GM19025 (cell line): ENCODE data around the gene GNL1.
A peak's percentile ranks its signal among the peaks of the same experiment; 100 is the strongest.
"Not testable (repeated sequence)": the region's sequence is repeated elsewhere in the genome, so short reads cannot be mapped to it uniquely, and the experiment has no call there.

Experiments used
- ATAC-seq: cut with Tn5 transposase; IDR thresholded peaks from one replicate; pipeline ENCODE4 v1.9.1; 2021; ENCODE audit warnings: mild to moderate bottlenecking, low read depth, moderate library complexity; ENCODE audit not compliant: unreplicated experiment

Gene GNL1

DNA sequence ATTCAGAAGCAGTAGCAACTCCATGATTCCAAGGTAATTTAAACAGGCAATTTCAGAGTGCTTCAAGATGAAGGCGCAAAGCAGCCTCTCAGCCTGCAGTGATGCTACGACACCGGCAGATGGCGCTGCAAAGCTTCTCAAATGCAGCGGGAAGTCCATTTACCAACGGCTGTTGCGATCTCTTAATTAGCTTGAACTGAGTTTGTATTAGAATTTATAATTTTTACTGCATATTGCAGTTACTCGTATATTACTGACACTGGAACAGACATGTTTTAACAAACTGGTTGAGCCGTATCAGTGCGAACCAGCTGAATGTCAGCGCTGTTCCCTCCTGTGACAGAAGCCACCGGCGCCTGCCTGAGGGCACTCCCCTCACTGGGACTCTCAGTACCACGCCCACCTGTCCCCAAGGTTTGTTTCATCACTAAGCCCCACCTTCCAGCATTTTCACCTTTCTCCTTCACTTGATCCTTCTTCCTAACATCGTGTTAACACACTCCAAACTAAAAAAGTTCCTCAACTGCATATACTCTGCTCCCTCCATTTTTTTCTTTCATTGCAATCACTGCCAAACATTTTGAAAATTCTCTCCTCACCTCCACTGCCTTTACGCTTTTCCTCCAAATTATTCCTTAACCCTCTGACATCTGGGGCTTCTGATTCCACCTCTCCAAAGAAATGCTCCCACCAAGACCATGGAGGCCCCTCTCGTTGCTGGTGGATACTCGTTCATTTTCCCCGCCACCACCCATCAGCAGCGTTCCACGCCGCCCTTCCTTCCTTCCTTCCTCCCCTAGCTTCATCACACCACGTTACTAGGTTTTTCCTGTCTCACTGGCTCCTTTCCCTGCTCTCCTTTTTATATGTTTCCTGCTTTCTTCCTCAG is 14.5 kb downstream of the GNL1 start:
- ATAC-seq, result no peak

DNA sequence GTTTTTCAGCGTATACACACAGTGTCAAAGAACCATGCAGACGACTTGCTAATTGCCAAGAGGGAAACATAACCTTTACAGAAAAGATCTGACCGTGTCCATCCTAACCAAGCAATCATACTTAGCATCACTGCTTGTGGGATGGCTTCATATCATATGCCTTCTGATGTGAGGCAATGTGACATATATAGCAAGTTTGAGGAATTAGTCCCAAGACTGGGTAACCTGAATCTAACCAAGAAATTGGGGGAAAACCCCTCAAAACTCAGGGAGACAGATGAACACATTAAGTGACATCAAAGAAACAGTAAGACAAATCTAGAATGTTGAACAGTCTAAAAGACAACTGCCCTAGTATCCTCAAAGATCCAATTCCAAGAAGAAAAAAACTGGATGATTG is 18.4 kb downstream of the GNL1 start:
- no peak for ATAC-seq

DNA sequence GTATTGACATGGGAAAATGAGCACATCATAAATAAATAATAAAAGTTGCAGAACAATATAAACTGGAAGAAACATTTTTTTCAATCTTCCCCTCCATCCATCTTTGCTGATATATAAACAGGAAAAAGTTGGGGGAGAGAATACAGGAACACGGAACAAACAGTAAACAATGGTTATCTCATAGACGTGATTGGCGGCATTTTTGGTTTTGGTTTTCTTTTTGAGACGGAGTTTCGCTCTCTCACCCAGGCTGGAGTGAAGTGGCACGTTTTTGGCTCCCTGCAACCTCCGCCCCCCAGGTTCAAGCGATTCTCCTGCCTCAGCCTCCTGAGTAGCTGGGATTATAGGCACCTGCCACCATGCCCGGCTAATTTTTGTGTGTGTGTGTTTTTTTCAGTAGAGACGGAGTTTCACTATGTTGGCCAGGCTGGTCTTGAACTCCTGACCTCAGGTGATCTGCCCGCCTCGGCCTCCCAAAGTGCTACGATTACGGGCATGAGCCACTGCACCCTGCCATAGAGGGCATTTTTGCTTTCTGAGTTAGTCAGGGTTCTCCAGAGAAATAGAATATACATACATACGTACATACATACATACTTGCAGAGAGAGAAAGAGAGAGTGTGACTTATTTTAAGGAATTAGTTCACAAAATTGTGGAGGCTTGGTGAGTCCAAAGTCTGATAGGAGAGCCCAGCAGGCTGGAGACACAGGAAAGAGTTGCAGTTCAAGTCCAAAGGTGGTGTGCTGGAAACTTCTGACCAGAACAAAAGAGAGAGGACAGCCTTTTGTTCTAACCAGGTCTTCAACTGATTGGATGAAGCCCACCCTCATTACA is 22.6 kb downstream of the GNL1 start:
- no peak for ATAC-seq

DNA sequence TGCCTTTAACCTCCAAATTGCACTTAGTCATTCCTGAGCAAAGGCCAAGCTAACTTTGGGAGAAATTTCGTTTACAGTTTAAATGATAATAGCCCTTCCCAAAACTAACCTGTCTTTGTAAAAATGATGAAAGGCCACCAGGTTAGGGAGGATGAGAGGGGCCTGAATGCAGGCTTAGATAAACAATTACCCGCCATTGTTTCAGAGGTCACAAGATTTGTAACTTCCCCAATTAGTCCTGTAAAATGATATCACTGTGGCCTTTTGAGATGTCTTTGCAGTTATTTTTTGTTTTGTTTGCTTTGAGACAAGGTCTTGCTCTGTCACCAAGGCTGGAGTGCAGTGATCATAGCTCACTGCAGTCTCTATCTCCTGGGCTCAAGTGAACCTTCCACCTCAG is 26.3 kb downstream of the GNL1 start:
- ATAC-seq, result no peak

DNA sequence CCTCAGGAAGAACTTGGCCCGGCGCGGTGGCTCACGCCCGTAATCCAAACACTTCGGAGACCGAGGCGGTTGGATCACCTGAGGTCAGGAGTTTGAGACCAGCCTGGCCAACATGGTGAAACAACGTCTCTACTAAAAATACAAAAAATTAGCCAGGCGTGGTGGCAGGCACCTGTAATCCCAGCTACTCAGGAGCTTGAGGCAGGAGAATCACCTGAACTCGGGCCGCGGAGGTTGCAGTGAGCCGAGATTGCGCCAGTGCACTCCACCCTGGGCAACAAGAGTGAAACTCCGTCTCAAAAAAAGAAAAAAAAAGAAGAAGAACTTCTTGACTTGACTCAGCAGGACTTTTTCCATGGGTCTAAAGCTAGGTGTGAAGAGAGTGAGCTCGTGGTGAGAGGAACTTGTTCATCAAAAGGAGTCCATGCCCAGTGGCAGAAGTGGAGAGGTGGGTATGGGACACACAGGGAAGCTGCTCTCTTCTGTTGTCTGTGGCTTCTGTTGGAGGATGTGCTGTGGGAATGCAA is 26.9 kb downstream of the GNL1 start:
- peak; percentile 48 for ATAC-seq

DNA sequence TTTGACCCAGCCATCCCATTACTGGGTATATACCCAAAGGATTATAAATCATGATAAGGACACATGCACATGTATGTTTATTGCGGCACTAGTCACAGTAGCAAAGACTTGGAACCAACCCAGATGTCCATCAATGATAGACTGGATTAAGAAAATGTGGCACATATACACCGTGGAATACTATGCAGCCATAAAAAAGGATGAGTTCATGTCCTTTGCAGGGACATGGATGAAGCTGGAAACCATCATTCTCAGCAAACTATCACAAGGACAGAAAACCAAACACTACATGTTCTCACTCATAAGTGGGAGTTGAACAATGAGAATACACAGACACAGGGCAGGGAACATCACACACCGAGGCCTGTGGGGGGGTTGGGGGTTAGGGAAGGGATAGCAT is 29.8 kb downstream of the GNL1 start:
- ATAC-seq, result not testable (repeated sequence)

DNA sequence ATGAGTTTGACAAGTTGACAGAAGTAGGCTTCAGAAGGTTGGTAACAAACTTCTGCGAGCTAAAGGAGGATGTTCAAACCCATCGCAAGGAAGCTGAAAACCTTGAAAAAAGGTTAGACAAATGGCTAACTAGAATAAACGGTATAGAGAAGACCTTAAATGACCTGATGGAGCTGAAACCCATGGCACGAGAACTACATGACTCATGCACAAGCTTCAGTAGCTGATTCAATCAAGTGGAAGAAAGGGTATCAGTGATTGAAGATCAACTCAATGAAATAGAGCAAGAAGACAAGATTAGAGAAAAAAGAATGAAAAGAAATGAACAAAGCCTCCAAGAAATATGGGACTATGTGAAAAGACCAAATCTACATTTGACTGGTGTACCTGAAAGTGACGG is 34.3 kb downstream of the GNL1 start:
- ATAC-seq, result not testable (repeated sequence)

DNA sequence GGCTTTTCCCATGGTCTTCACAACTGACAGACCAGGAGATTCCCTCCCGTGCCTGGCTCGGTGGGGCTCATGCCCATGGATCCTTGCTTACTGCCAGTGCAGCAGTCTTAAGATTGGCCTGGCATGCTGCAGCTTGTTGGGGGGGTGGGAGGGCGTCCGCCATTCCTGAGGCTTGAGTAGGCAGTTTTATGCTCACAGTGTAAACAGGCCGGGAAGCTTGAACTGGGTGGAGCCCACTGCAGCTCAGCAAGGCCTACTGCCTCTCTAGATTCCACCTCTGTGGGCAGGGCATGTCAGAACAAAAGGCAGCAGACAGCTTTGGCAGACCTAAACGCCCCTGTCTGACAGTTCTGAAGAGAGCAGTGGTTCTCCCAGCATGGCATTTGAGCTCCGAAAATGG is 35.2 kb downstream of the GNL1 start:
- not testable (repeated sequence) for ATAC-seq

DNA sequence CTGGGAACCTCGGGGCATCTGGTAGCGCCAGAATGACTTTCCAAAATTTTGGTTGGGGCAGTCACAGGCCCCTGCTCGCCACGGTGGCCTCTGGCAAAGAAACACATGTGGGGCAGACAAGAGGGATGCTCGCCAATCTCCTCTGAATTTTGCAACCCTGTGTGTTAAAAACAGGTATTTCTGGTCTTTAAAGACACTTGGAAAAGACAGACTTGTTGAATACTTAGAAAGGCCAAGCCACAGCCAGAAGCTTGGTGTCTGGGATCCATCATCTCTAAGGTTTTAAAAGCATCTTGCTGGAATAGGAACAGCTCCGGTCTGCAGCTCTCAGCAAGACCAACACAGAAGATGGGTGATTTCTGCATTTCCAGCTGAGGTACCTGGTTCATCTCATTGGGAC is 35.8 kb downstream of the GNL1 start:
- ATAC-seq, result no peak

DNA sequence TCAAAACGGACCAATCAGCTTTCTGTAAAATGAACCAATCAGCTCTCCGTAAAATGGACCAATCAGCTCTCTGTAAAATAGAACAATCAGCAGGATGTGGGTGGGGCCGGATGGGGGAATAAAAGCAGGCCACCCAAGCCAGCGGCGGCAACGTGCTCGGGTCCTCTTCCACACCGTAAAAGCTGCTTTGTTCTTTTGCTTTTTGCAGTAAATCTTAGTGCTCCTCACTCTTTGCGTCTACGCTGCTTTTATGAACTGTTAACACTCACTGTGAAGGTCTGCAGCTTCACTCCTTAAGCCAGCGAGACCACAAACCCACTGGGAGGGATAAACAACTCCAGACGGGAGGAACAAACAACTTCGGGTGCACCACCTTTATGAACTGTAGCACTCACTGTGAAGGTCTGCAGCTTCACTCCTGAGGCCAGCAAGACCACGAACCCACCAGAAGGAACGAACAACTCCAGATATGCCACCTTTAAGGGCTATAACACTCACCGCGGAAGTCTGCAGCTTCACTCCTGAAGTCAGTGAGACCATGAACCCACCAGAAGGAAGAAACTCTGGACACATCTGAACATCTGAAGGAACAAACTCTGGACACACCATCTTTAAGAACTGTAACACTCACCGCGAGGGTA is 37.7 kb downstream of the GNL1 start:
- ATAC-seq, result not testable (repeated sequence)

DNA sequence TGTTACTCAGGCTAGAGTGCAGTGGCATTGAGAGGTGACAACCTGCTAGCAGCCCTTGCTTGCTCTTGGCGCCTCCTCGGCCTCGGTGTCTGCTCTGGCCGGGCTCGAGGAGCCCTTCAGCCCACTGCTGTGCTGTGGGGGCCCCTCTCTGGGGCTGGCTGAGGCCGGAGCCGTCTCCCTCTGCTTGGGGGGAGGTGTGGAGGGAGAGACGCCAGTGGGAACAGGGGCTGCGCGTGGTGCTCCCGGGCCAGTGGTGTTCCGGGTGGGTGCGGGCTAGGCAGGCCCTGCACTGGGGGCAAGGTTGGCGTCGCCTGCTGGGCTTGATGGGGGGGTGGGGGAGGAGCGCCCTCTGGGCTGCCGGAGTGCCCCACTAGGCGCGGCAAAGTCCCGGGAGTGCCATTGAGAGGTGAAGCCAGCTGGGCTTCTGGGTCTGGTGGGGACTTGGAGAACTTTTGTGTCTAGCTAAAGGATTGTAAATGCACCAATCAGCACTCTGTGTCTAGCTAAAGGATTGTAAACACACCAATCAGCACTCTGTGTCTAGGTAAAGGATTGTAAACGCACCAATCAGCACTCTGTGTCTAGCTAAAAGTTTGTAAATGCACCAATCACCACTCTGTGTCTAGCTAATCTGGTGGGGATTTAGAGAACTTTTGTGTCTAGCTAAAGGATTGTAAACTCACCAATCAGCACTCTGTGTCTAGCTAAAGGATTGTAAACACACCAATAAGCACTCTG is 38.4 kb downstream of the GNL1 start:
- not testable (repeated sequence) for ATAC-seq

DNA sequence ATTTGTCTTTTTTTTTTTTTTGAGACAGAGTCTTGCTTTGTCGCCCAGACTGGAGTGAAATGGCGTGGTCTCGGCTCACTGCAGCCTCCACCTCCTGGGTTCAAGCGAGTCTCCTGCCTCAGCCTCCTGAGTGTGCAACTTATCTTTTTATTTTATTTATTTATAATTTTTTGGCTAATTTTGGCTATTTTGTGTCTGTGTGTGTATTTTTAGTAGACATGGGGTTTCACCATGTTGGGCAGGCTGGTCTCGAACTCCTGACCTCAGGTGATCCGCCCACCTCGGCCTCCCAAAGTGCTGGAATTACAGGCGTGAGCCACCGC is 39.6 kb downstream of the GNL1 start:
- not testable (repeated sequence) for ATAC-seq

DNA sequence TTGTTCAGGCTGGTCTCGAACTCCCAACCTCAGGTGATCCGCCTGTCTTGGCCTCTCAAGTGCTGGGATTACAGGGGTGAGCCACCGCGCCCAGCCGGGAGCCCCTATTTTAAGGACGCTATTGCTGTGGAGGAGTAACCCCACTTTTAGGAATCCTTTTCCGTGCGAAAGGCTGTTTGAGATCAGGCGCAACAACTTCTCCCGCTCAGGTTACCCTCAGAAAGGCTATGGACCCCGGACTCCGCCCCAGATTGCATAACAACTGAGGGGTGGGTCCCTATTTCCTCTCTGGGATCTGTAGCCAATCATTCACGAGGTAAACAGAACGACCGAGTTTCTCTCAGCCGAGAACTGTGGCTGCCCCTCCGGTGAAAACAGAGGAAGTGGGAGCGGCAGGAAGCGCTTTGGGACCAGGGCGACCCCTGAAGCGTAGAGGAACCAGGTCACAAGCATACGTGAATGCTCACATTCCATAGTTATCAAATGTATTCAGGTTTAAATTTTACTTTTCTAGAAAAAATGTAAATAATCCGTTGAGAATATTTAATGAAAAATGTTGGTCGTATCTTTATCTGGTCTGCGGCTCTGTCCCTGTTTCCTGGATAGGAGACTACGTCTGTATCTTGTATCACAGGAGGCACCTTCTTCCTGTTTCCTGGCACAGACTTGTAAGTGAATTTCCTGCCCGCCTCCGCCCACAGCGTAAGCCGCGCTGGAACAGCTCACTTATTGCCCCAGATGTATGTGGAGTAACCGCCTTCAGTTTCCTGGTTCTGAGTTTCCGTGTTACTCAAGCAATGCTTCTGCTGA is 40.1 kb downstream of the GNL1 start:
- ATAC-seq, result peak; percentile 84

DNA sequence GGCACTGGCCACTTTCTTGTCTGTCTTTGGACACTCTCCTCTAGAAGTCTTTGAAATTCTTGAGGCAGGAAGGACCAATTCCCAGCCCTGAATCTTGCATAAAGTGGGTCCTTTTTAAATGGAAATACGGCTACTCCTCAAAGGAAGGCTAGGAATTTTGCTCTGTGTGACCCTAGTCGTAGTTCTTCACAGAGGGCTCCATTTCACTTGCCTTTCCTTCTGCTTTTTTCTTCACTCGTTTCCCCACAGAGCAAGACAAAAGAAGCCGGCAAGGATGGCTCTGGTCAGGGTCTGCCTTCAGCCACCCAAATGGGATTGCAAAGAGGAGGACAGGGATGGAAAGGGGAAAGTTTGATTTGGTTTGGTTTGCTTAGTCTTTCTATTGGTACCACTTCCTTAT is 41.2 kb downstream of the GNL1 start:
- ATAC-seq, result no peak

DNA sequence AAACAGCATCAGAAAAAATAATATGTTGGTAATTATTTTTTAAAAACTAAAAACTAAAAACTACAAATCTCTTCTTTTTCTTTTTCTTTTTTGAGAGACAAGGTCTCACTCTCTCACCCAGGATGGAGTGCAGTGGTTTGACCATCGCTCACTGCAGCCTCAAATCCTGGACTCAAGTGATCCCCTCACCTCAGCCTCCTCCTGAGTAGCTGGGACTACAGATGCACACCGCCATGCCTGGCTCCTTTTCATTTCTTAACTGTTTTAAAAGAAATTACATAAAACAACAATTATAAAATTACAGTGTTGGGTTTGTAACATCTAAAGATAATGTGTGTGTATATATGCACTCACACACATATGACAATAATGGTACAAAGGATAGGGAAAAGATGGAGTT is 42.8 kb downstream of the GNL1 start:
- ATAC-seq, result no peak

DNA sequence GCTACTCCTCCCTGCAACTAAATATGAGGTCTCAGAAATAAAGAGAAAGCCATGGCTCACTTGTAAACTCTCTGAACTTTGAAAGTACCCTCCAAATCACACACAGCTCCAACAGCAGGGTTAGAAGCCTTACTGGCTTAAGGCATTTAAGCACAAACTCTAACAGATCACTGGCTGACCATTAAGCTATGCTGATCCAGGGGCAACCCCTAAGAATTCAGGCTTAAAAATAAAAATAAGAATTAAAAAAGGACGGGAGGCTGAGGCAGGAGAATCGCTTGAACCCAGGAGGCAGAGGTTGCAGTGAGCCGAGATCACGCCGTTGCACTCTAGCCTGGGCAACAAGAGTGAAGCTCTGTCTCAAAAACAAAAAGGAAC is 45.1 kb downstream of the GNL1 start:
- ATAC-seq, result no peak

DNA sequence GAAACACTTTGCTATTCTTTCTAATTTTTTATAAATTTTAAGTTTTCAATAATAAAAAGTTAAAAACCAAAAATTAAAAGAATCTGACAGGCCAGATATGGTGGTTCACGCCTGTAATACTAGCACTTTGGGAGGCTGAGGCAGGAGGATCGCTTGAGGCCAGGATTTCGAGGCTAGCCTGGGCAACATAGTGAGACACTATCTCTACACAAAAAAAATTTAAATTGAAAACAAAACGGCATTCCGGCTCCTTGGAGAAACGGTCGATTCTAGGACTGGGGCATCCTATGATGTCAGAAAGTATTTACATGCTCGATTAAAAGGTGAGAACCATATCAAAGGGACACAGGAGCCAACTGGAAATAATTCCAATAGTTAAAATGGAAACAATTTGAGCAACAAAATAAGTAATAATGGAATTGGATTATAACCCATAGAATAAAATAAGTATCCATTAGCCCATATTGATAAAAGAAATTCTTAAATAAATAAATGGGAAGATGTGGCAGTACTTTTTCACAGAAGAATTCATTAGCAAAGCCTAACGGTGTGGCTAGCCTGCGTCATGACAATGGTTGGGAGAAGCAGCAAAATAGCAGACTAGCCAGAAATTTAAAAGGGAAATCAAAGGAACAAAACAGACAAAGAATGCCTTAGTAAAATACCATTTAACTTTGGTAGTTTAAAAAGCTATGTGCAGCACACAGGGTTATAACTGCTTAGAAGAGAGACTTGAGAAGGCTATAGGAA is 45.7 kb downstream of the GNL1 start:
- ATAC-seq, result no peak

DNA sequence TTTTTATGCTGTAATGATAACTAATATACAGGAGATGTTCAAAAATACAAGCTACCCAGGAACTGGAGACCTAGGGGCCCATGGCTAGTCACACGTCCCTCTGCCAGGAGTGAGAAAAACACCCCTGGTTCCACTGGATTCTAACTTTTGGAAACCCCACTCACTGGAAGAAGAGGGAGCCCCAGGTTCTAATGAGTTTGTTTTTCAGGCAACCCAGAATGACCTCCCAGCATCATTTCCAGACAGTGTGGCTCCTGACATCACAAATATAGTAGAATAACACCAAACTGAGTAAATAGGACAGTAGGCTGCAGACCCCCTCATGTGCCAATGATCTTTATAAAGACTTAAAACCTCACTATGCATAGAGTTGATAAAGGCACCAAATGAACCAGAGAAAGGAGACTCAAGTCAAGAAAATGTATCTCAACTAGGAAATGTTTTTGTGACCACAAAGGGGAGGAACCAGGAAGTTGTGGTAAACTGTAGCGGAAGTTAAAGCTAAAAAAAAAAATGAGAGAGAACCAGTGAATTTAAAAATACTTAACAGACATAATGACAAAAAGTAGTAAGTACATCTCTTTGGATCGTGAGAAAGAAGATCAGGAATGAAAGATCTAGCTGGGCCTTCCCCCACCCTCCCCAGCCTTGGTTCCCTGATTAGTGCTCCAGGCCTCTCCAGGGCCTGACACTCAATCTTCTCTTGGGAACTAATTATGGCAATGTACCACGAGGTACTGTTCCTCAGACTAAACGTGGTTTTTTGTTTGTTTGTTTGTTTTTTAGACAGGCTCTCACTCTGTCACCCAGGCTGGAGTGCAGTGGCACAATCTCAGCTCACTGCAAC is 47.2 kb downstream of the GNL1 start:
- ATAC-seq, result no peak
